Activated T-helper 17 cell treated with anti-CD3 and anti-CD28 coated beads, Interleukin-2, amount 50 U/mL, for 72 hours (primary cell): ENCODE results near the gene CCNE1. TPM values are rescaled to one million over a fixed set of nuclear protein-coding genes. Genes with fewer than 3 reads are reported as not detected.

Experiments
- ATAC-seq: fragments of 150-1000 bp; cut with Tn5 transposase; replicated peaks from 2 replicates; pipeline ENCODE4 v1.10.0; 2021; ENCODE audit warnings: mild to moderate bottlenecking, moderate library complexity
- H3K27ac Mint-ChIP-seq: one replicate; pipeline ENCODE4 v1.8.0; 2022; ENCODE audit warnings: mixed read lengths
- H3K27me3 Mint-ChIP-seq: one replicate; pipeline ENCODE4 v1.8.0; 2022; ENCODE audit warnings: mixed read lengths
- H3K36me3 Mint-ChIP-seq: one replicate; pipeline ENCODE4 v1.8.0; 2022; ENCODE audit warnings: low read depth, mild to moderate bottlenecking, mixed read lengths
- H3K4me1 Mint-ChIP-seq: one replicate; pipeline ENCODE4 v1.8.0; 2022; ENCODE audit warnings: mixed read lengths
- H3K4me3 Mint-ChIP-seq: one replicate; pipeline ENCODE4 v1.8.0; 2022; ENCODE audit warnings: mild to moderate bottlenecking, mixed read lengths
- H3K9me3 Mint-ChIP-seq: one replicate; pipeline ENCODE4 v1.8.0; 2022; ENCODE audit warnings: mixed read lengths
- total RNA-seq, 2 donors: library from RNA; stranded (reverse); gene quantifications; one replicate each; pipeline ENCODE4 v1.2.3, GENCODE V29; 2022

CCNE1 gene
- total RNA-seq, 2 donors from 2014 or later, result 20.1 to 31.5 TPM

GRCh38 chr19:29855741-29856500, 44.1 kb downstream of the CCNE1 start:
- no peak overlapping the region for H3K27ac Mint-ChIP-seq
- H3K4me3 Mint-ChIP-seq, result no peak overlapping the region
- no peaks in the 10 kb centered on the region for H3K9me3 Mint-ChIP-seq
- H3K27me3 Mint-ChIP-seq, result peaks cover 12% of the 10 kb centered on the region
- no peaks in the 10 kb centered on the region for H3K36me3 Mint-ChIP-seq
- no peak for ATAC-seq
- H3K4me1 Mint-ChIP-seq, result peaks cover 6% of the 10 kb centered on the region

GRCh38 chr19:29858000-29858596, 46.3 kb downstream of the CCNE1 start:
- Mint-ChIP-seq H3K27ac (no peak overlapping the region), H3K4me3 (no peak overlapping the region), H3K27me3 (peaks cover 20% of the 10 kb centered on the region), H3K4me1 (no peaks in the 10 kb centered on the region), H3K9me3 (no peaks in the 10 kb centered on the region), H3K36me3 (no peaks in the 10 kb centered on the region)
- peak; percentile 70 for ATAC-seq

GRCh38 chr19:29858621-29859020, 46.8 kb downstream of the CCNE1 start:
- H3K36me3 Mint-ChIP-seq, result no peaks in the 10 kb centered on the region
- H3K4me3 Mint-ChIP-seq, result no peak overlapping the region
- H3K27me3 Mint-ChIP-seq, result peaks cover 20% of the 10 kb centered on the region
- no peaks in the 10 kb centered on the region for H3K4me1 Mint-ChIP-seq
- no peak for ATAC-seq
- H3K9me3 Mint-ChIP-seq, result no peaks in the 10 kb centered on the region
- no peak overlapping the region for H3K27ac Mint-ChIP-seq

GRCh38 chr19:29860492-29860891, 48.7 kb downstream of the CCNE1 start:
- H3K4me3 Mint-ChIP-seq, result no peak overlapping the region
- H3K27ac Mint-ChIP-seq, result no peak overlapping the region
- no peaks in the 10 kb centered on the region for H3K9me3 Mint-ChIP-seq
- peaks cover 17% of the 10 kb centered on the region for H3K27me3 Mint-ChIP-seq
- H3K4me1 Mint-ChIP-seq, result no peaks in the 10 kb centered on the region
- no peaks in the 10 kb centered on the region for H3K36me3 Mint-ChIP-seq
- ATAC-seq, result peak; percentile 45

GRCh38 chr19:29861574-29861973, 49.8 kb downstream of the CCNE1 start:
- no peak overlapping the region for H3K27ac Mint-ChIP-seq
- no peaks in the 10 kb centered on the region for H3K4me1 Mint-ChIP-seq
- H3K9me3 Mint-ChIP-seq, result no peaks in the 10 kb centered on the region
- peaks cover 17% of the 10 kb centered on the region for H3K27me3 Mint-ChIP-seq
- ATAC-seq, result no peak
- H3K36me3 Mint-ChIP-seq, result no peaks in the 10 kb centered on the region
- no peak overlapping the region for H3K4me3 Mint-ChIP-seq

GRCh38 chr19:29866011-29866410, 54.2 kb downstream of the CCNE1 start:
- H3K27me3 Mint-ChIP-seq, result peaks cover 15% of the 10 kb centered on the region
- H3K36me3 Mint-ChIP-seq, result no peaks in the 10 kb centered on the region
- H3K9me3 Mint-ChIP-seq, result no peaks in the 10 kb centered on the region
- no peak overlapping the region for H3K27ac Mint-ChIP-seq
- H3K4me3 Mint-ChIP-seq, result no peak overlapping the region
- ATAC-seq, result no peak
- no peaks in the 10 kb centered on the region for H3K4me1 Mint-ChIP-seq

GRCh38 chr19:29867984-29868383, 56.2 kb downstream of the CCNE1 start:
- no peak overlapping the region for H3K27ac Mint-ChIP-seq

DNA sequence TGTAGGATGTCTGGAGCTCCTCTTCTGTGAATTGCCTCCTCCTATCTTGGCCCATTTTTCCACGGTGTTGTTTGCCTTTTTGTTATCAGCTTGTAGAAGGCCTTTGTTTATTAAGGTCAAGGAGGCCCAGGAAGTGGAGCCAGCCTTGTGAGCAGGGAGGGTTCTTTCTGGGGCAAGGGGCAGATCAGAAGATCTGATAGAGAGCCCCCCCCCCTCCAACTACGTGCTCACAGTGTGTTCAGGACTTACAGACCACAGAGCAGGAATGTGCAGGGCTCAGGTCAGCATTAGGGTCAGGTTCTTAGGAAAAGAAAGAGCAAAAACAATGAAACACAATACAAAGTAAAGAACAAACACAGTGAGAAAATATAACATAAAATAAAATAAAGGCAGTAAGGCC, 59.4 kb downstream of the CCNE1 start:
- Mint-ChIP-seq H3K27me3 (peaks cover 15% of the 10 kb centered on the region), H3K4me3 (no peak overlapping the region), H3K36me3 (no peaks in the 10 kb centered on the region), H3K4me1 (no peaks in the 10 kb centered on the region), H3K27ac (no peak overlapping the region), H3K9me3 (no peaks in the 10 kb centered on the region)
- no peak for ATAC-seq

More at GRCh38 chr19:29867984-29868383, 56.2 kb downstream of the CCNE1 start:
- Mint-ChIP-seq H3K4me3 (no peak overlapping the region), H3K36me3 (no peaks in the 10 kb centered on the region), H3K9me3 (no peaks in the 10 kb centered on the region), H3K27me3 (peaks cover 14% of the 10 kb centered on the region), H3K4me1 (no peaks in the 10 kb centered on the region)
- no peak for ATAC-seq

DNA sequence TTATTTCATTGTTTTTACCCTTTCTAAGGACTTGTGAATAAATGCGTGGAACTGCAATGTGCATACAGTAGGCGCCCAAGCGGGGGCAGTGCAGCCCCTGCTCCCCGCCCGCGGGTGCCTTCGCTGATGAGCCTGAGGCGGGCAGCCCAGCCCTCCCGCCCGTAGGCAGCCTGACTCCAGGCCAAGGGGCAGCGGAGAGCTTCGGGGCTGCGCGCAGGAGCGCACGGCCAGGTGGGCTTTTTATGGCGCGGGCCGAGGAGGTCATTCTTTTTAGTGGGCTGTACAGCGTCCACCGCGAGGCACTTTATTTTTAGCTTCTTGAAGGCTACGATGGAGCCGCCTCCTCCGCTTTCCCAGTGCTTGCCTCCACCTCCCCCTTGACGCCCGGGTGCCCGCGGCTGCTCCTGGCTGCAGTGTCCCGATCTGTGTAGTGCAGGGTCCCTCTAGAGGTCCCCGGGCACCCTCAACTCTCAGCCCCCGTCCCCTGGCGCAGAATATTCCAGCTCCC, 60.5 kb downstream of the CCNE1 start:
- Mint-ChIP-seq H3K4me1 (no peaks in the 10 kb centered on the region), H3K27ac (no peak overlapping the region), H3K27me3 (peaks cover 18% of the 10 kb centered on the region), H3K9me3 (no peaks in the 10 kb centered on the region), H3K4me3 (peak overlapping the region; percentile 53), H3K36me3 (no peaks in the 10 kb centered on the region)
- ATAC-seq, result no peak

DNA sequence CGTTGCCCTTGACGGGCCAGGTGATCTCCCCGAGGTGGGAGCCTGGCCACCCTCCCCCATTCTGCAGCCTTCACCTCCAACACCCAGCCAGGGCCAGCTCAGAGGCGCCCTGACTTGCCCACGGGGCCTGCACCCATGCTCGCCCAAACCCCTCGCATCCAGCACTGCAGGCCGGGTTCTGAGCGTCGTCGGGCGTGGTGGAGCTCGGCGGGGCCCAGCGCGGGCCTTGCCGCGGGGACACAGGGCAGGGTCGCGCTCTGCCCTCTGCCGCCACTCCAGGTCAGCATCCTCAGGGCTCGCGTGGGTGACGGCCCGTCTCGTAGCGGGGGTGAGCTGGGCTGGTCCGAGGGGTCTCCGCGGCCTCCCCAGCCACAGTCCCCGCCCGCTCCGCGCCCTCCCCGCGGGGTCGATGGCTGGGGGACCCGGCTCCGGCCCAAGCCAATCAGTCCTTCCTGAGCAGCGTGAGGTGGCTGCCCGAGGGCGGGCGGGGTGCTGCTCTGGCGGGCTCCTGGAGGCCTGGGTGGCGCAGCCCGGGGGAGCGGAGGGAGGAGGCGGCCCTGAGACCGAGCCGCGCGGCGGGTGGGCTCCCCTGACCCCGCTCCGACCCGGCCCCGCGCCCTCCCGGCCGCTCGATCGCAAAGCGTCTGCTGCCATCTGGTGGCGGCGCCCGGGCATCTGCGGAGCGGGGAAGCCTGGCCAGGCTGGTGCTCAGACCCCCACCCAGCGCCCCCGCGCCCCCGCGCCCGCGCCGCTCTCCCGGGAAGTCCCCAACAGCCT, 61.4 kb downstream of the CCNE1 start:
- peaks cover 18% of the 10 kb centered on the region for H3K27me3 Mint-ChIP-seq
- H3K4me1 Mint-ChIP-seq, result no peaks in the 10 kb centered on the region
- no peaks in the 10 kb centered on the region for H3K9me3 Mint-ChIP-seq
- H3K4me3 Mint-ChIP-seq, result peak overlapping the region; percentile 53
- H3K36me3 Mint-ChIP-seq, result no peaks in the 10 kb centered on the region
- H3K27ac Mint-ChIP-seq, result no peak overlapping the region
- ATAC-seq, result peak; percentile 83

Other genes with a start within 250 kb of the CCNE1 start
- gene POP4, start 205.7 kb upstream of the CCNE1 start, total RNA-seq, result 100 to 1,000 TPM in 1 of 2 donors, 10 to 100 TPM in 1; 59.4 to 102 TPM
- 10 to 100 TPM; 34.4 to 40.3 TPM for gene PLEKHF1, start 146.5 kb upstream of the CCNE1 start, total RNA-seq
- 10 to 100 TPM; 34.5 to 39.1 TPM for gene C19orf12, start 96.7 kb upstream of the CCNE1 start, total RNA-seq
- gene URI1, start 130.2 kb downstream of the CCNE1 start, total RNA-seq, result 10 to 100 TPM; 61.8 to 72.8 TPM